ENCODE data around the gene ADAMTS16. TPM values are rescaled to one million over a fixed set of nuclear protein-coding genes. Genes with fewer than 3 reads are reported as not detected.

ADAMTS16 gene
- total RNA-seq, 3 donors from 2014 or later = 0.15 to 1.3 (median 0.33) TPM

GRCh38 chr5:5341531-5342292 lies 201.6 kb downstream of the ADAMTS16 start:
- H3K4me1 ChIP-seq = no peaks in the 10 kb centered on the region
- no peaks in the 10 kb centered on the region for H3K27me3 ChIP-seq
- intact Hi-C loops (cut with DNase I; ENCODE audit: low total_unique reads) = no loop called here
- no peak overlapping the region for H3K27ac ChIP-seq
- no peaks in the 10 kb centered on the region for H3K36me3 ChIP-seq
- no peak for DNase-seq (ENCODE audit: low spot score in 2 of 2)
- TF ChIP-seq CTCF (IDR thresholded peaks at IDR 0.05) = no peak
- TF ChIP-seq POLR2A (IDR thresholded peaks at IDR 0.05) = no peak
- TF ChIP-seq POLR2AphosphoS5 (IDR thresholded peaks at IDR 0.05) = no peak
- no peak overlapping the region for H3K4me3 ChIP-seq
- no peaks in the 10 kb centered on the region for H3K9me3 ChIP-seq

GRCh38 chr5:5342784-5343183 lies 202.7 kb downstream of the ADAMTS16 start:
- Histone ChIP-seq H3K4me3 (no peak overlapping the region), H3K36me3 (no peaks in the 10 kb centered on the region), H3K4me1 (no peaks in the 10 kb centered on the region), H3K27me3 (no peaks in the 10 kb centered on the region), H3K27ac (no peak overlapping the region), H3K9me3 (no peaks in the 10 kb centered on the region)
- intact Hi-C loops (cut with DNase I; ENCODE audit: low total_unique reads) = no loop called here
- TF ChIP-seq CTCF (IDR thresholded peaks at IDR 0.05) (no peak), POLR2AphosphoS5 (IDR thresholded peaks at IDR 0.05) (no peak), POLR2A (IDR thresholded peaks at IDR 0.05) (no peak)
- DNase-seq (ENCODE audit: low spot score in 2 of 2) = no peak

GRCh38 chr5:5343568-5343967 lies 203.4 kb downstream of the ADAMTS16 start:
- H3K36me3 ChIP-seq = no peaks in the 10 kb centered on the region
- no peak overlapping the region for H3K4me3 ChIP-seq
- TF ChIP-seq CTCF (IDR thresholded peaks at IDR 0.05) (no peak), POLR2A (IDR thresholded peaks at IDR 0.05) (no peak), POLR2AphosphoS5 (IDR thresholded peaks at IDR 0.05) (no peak)
- H3K27ac ChIP-seq = no peak overlapping the region
- H3K4me1 ChIP-seq = no peaks in the 10 kb centered on the region
- no peaks in the 10 kb centered on the region for H3K27me3 ChIP-seq
- no peak for DNase-seq (ENCODE audit: low spot score in 2 of 2)
- intact Hi-C loops (cut with DNase I; ENCODE audit: low total_unique reads) = no loop called here
- H3K9me3 ChIP-seq = no peaks in the 10 kb centered on the region

DNA sequence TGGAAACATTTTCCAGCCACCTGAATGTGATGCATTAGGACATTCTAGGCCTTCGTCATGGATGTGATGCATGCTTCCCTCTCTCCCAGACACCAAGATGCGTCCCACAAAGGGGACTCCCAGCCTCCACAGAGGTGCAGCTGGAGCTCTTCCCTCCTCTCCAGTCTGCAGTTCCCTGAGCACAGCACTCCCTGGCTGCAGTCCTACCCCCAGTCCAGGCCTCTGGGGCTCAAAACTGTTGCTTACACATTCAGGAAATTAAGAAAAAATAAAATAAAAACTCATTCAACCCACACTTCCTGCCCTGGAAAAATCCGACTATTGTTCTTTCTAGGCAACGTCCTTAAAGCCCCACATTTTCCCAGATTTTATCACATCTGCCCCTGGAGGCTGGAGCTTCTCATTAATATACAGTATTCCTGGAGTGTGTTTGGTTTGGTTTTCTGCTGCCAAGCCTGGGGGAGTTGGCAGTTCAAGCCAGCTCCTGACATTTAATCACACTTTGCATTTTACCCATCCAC lies 204.0 kb downstream of the ADAMTS16 start:
- Histone ChIP-seq H3K27me3 (no peaks in the 10 kb centered on the region), H3K9me3 (no peaks in the 10 kb centered on the region), H3K27ac (no peak overlapping the region), H3K4me3 (no peak overlapping the region), H3K36me3 (no peaks in the 10 kb centered on the region), H3K4me1 (no peaks in the 10 kb centered on the region)
- TF ChIP-seq CTCF (IDR thresholded peaks at IDR 0.05) = no peak
- no peak for TF ChIP-seq POLR2AphosphoS5 (IDR thresholded peaks at IDR 0.05)
- TF ChIP-seq POLR2A (IDR thresholded peaks at IDR 0.05) = no peak
- intact Hi-C loops (cut with DNase I; ENCODE audit: low total_unique reads) = no loop called here
- no peak for DNase-seq (ENCODE audit: low spot score in 2 of 2)

DNA sequence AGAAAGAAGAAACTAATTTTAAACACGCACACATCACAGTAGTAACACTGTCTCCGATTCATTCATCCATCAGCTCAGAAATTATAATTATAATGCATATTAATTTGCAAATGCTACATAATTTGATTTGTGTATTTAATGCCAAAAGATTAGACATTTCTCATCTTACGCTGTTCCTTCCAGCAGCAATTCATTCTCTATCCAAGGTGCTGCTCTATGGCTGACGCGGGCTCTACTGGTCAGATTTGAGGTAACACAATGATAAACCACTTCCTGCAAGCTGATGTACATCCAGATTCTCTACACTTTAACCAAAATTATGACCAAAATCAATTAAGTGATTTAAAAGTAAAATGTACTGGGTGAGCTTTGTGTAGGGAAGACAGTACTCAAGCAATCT lies 204.5 kb downstream of the ADAMTS16 start:
- intact Hi-C loops (cut with DNase I; ENCODE audit: low total_unique reads) = loop anchor here (5.0 kb wide), 2 partner anchors 323 to 1728 kb away; no protein-coding TSS in a partner anchor
- Histone ChIP-seq H3K27ac (no peak overlapping the region), H3K4me3 (no peak overlapping the region), H3K36me3 (no peaks in the 10 kb centered on the region), H3K27me3 (no peaks in the 10 kb centered on the region), H3K9me3 (no peaks in the 10 kb centered on the region), H3K4me1 (no peaks in the 10 kb centered on the region)
- TF ChIP-seq POLR2AphosphoS5 (IDR thresholded peaks at IDR 0.05) (no peak), POLR2A (IDR thresholded peaks at IDR 0.05) (no peak), CTCF (IDR thresholded peaks at IDR 0.05) (no peak)
- no peak for DNase-seq (ENCODE audit: low spot score in 2 of 2)
